OCI-LY7 (cell line): ENCODE measurements around the gene ATXN1. TPM values are rescaled to one million over a fixed set of nuclear protein-coding genes. Genes with fewer than 3 reads are reported as not detected.

Source experiments
- BruUV-seq: library from RNA; stranded (reverse); fragments of 400-500 nt; replicated peaks from 2 replicates; lab custom pipeline; 2021; lab: Mats Ljungman, UMichigan
- CTCF ChIA-PET: fragments of 300-600 bp; sonication (Branson Sonifier 250); formaldehyde crosslinking; loops from one replicate; lab custom pipeline; 2022; ENCODE audit warnings: antibody characterized with exemption; ENCODE audit not compliant: unreplicated experiment; lab: Charles Lee
- POLR2A ChIA-PET: fragments of 300-600 bp; sonication (Branson Sonifier 250); formaldehyde crosslinking; loops from one replicate; lab custom pipeline; 2022; ENCODE audit warnings: antibody characterized with exemption; lab: Charles Lee
- DNase-seq: peaks from one replicate; pipeline ENCODE4 v3.0.0-alpha.2; 2015; ENCODE audit warnings: low spot score
- H2AFZ ChIP-seq: fragments of 200-600 bp; sonication (generic), shearing (Covaris generic); 2 replicates; pipeline ENCODE4 v1.6.1; 2014; ENCODE audit warnings: mild to moderate bottlenecking, antibody characterized with exemption, low read length, moderate library complexity
- H3K27ac ChIP-seq: fragments of 200-600 bp; sonication (generic); 2 replicates; pipeline ENCODE4 v1.5.1; 2014; ENCODE audit warnings: mixed run types, low read depth, mild to moderate bottlenecking, moderate library complexity, low read length, inconsistent platforms; ENCODE audit not compliant: poor library complexity, severe bottlenecking
- H3K36me3 ChIP-seq: fragments of 200-600 bp; sonication (generic); 2 replicates; pipeline ENCODE4 v1.6.1; 2014; ENCODE audit warnings: mild to moderate bottlenecking, antibody characterized with exemption, low read length, moderate library complexity, mixed read lengths; ENCODE audit not compliant: insufficient read depth
- H3K4me1 ChIP-seq: fragments of 200-600 bp; sonication (generic); 2 replicates; pipeline ENCODE4 v1.5.1; 2014; ENCODE audit warnings: mild to moderate bottlenecking, low read length; ENCODE audit not compliant: insufficient read depth, poor library complexity, severe bottlenecking
- H3K4me2 ChIP-seq: fragments of 200-600 bp; sonication (generic); 2 replicates; pipeline ENCODE4 v1.6.1; 2014; ENCODE audit warnings: mild to moderate bottlenecking, low read length
- H3K4me3 ChIP-seq: fragments of 200-600 bp; sonication (generic); 2 replicates; pipeline ENCODE4 v1.5.1; 2014; ENCODE audit warnings: mild to moderate bottlenecking, low read depth, low read length; ENCODE audit not compliant: poor library complexity, severe bottlenecking
- H3K79me2 ChIP-seq: fragments of 200-600 bp; sonication (generic); 2 replicates; pipeline ENCODE4 v1.6.1; 2016; ENCODE audit warnings: low read depth, mild to moderate bottlenecking, low read length, moderate library complexity, mixed read lengths; ENCODE audit not compliant: insufficient read depth
- H3K9me2 ChIP-seq: fragments of 200-600 bp; sonication (generic); 2 replicates; pipeline ENCODE4 v1.6.1; 2016; ENCODE audit warnings: mild to moderate bottlenecking, low read length, mixed read lengths; ENCODE audit not compliant: insufficient read depth
- H3K9me3 ChIP-seq: fragments of 200-600 bp; sonication (generic); 2 replicates; pipeline ENCODE4 v1.6.1; 2014; ENCODE audit warnings: mild to moderate bottlenecking, mixed run types, low read length, mixed read lengths
- H4K20me1 ChIP-seq: fragments of 200-600 bp; sonication (generic); 2 replicates; pipeline ENCODE4 v1.6.1; 2014; ENCODE audit warnings: mild to moderate bottlenecking, antibody characterized with exemption, low read length, moderate library complexity, mixed read lengths; ENCODE audit not compliant: insufficient read depth
- EZH2phosphoT487 ChIP-seq: fragments of 200-600 bp; sonication (generic); IDR thresholded peaks from 2 replicates; pipeline ENCODE4 v1.6.1; 2018; ENCODE audit warnings: low read depth, borderline replicate concordance, mild to moderate bottlenecking, mixed run types, antibody characterized with exemption, low read length, moderate library complexity, mixed read lengths
- intact Hi-C: fragments of 100-400 bp; cut with micrococcal nuclease; formaldehyde crosslinking; loops from one replicate; pipeline ENCODE4 v1.10.0; 2022; ENCODE audit not compliant: unreplicated experiment
- total RNA-seq, 2 experiments: library from RNA; depleted of rRNA in 1 of 2; stranded (reverse); fragments of >200 nt in 1 of 2; shearing (Covaris generic) in 1 of 2; gene quantifications; 2 replicates each; pipeline ENCODE4 v1.2.3, GENCODE V29; 2014 to 2022
- TF ChIP-seq, protein P1 (sequence below): fragments of 200-600 bp; sonication (generic); conservative IDR thresholded peaks from 2 replicates; pipeline ENCODE4 v1.5.1; 2014; ENCODE audit warnings: mild to moderate bottlenecking, antibody characterized with exemption, low read length, moderate library complexity, mixed read lengths

The ATXN1 gene
- total RNA-seq, 2 experiments from 2014 or later: not detected

DNA sequence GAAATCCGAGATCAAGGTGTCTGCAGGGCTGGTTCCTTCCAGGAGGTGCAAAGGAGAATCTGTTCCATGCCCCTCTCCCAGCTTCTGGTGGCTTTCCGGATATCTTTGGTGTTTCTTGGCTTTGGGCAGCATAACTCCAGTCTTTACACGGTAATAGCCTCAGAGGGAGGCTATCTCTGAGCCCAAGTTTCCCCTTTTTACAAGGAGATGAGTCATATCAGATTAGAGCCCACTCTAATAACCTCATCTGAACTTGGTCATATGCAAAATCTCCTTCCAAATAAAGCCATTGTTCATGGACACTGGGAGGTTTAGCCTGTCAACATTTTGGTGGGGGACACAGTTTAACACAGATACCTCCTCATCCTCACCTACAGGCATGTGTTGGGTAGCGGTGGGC, 213.7 kb downstream of the ATXN1 start:
- Histone ChIP-seq H3K4me2 (no peak overlapping the region), H3K36me3 (no peaks in the 10 kb centered on the region), H3K9me3 (no peaks in the 10 kb centered on the region), H3K4me1 (no peaks in the 10 kb centered on the region), H4K20me1 (no peaks in the 10 kb centered on the region), H3K4me3 (no peak overlapping the region), H3K27ac (no peak overlapping the region), H2AFZ (no peak overlapping the region), H3K79me2 (no peaks in the 10 kb centered on the region), H3K9me2 (no peaks in the 10 kb centered on the region)
- no TSS peak for BruUV-seq
- ChIA-PET CTCF (no interaction called here), POLR2A (no interaction called here)
- no peak for DNase-seq
- no peak for TF ChIP-seq EZH2phosphoT487
- TF ChIP-seq, protein P1, sequence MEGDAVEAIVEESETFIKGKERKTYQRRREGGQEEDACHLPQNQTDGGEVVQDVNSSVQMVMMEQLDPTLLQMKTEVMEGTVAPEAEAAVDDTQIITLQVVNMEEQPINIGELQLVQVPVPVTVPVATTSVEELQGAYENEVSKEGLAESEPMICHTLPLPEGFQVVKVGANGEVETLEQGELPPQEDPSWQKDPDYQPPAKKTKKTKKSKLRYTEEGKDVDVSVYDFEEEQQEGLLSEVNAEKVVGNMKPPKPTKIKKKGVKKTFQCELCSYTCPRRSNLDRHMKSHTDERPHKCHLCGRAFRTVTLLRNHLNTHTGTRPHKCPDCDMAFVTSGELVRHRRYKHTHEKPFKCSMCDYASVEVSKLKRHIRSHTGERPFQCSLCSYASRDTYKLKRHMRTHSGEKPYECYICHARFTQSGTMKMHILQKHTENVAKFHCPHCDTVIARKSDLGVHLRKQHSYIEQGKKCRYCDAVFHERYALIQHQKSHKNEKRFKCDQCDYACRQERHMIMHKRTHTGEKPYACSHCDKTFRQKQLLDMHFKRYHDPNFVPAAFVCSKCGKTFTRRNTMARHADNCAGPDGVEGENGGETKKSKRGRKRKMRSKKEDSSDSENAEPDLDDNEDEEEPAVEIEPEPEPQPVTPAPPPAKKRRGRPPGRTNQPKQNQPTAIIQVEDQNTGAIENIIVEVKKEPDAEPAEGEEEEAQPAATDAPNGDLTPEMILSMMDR: no peak
- intact Hi-C loops: no loop called here

DNA sequence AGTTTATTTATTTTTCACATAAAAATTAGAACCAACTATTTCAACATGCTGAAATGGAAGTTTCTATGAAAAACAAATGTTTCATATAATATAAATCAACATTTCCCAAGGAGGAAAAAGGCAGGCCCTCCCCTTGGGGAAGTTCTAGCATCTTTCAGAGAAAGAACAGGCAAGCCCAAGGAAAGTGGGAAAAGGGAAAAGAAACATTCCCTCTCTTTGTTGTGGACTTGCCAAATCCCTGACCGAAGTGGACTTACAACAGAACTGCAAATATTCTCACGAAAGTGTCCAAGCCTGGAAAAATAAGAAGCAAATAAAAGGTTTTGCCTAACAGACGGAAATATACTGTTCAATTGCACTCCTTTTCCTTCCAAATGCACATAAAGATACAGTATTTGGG, 214.4 kb downstream of the ATXN1 start:
- no TSS peak for BruUV-seq
- intact Hi-C loops: no loop called here
- ChIA-PET POLR2A (no interaction called here), CTCF (no interaction called here)
- no peaks in the 10 kb centered on the region for H4K20me1 ChIP-seq
- no peak overlapping the region for H3K4me3 ChIP-seq
- no peaks in the 10 kb centered on the region for H3K9me2 ChIP-seq
- H3K4me1 ChIP-seq: no peaks in the 10 kb centered on the region
- no peak overlapping the region for H3K27ac ChIP-seq
- H3K36me3 ChIP-seq: no peaks in the 10 kb centered on the region
- no peak overlapping the region for H3K4me2 ChIP-seq
- TF ChIP-seq, protein P1: no peak
- TF ChIP-seq EZH2phosphoT487: no peak
- no peaks in the 10 kb centered on the region for H3K9me3 ChIP-seq
- no peak for DNase-seq
- no peaks in the 10 kb centered on the region for H3K79me2 ChIP-seq
- no peak overlapping the region for H2AFZ ChIP-seq

DNA sequence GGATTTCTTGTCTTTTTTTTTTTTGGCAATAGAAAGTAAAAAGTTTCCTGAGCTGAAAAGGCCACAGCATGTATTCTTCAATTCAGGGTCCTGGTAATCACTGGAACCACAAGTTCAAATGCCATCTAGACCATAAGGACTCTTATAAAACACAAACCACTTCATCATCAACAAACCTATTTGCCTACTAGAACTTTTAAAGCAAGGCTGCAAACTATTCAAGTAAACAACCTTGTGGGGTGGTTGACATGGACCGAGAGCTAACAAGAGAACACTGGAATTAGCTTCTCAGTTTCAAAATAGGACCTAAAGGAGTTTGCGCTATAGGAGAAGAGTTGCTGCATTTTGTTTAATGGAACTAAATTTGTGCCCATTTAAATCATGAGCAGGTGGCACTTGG, 215.9 kb downstream of the ATXN1 start:
- no peak for DNase-seq
- no peaks in the 10 kb centered on the region for H3K36me3 ChIP-seq
- H3K79me2 ChIP-seq: no peaks in the 10 kb centered on the region
- H3K4me2 ChIP-seq: no peak overlapping the region
- no peak overlapping the region for H2AFZ ChIP-seq
- H4K20me1 ChIP-seq: no peaks in the 10 kb centered on the region
- H3K9me3 ChIP-seq: no peaks in the 10 kb centered on the region
- H3K4me3 ChIP-seq: no peak overlapping the region
- TF ChIP-seq EZH2phosphoT487: no peak
- TF ChIP-seq, protein P1: no peak
- CTCF ChIA-PET: interaction anchor here (1.3 kb wide), 1 partner anchor 136 kb away, joined by 3 read pairs; no protein-coding TSS in a partner anchor
- BruUV-seq: no TSS peak
- POLR2A ChIA-PET: interaction anchor here (0.7 to 1.3 kb wide), 3 partner anchors 9 to 205 kb away, joined by 3 read pairs; no protein-coding TSS in a partner anchor
- H3K4me1 ChIP-seq: no peaks in the 10 kb centered on the region
- no peak overlapping the region for H3K27ac ChIP-seq
- intact Hi-C loops: no loop called here
- H3K9me2 ChIP-seq: no peaks in the 10 kb centered on the region
